Esophagus muscularis mucosa (tissue), 4 donors: ENCODE measurements around the gene ACP6. TPM values are rescaled to one million over a fixed set of nuclear protein-coding genes. Genes with fewer than 3 reads are reported as not detected.

Experiments
- DNase-seq: peaks from one replicate; pipeline ENCODE4 v3.0.0-alpha.2; 2017; ENCODE audit errors: extremely low spot score
- H3K27ac ChIP-seq, 4 donors: fragments of 200-600 bp; sonication (generic); replicated peaks in 1 of 4; 1 replicate in 3 of 4; 2 replicates in 1 of 4; pipeline ENCODE4 v1.5.1; 2016 to 2019; ENCODE audit warnings: mild to moderate bottlenecking in 1 of 4
- H3K27me3 ChIP-seq, 4 donors: fragments of 200-600 bp; sonication (generic); one replicate each; pipeline versions ENCODE4 v1.5.1 to v1.6.0; 2016 to 2019
- H3K36me3 ChIP-seq, 4 donors: fragments of 200-600 bp; sonication (generic); one replicate each; pipeline ENCODE4 v1.5.1; 2016 to 2019
- H3K4me1 ChIP-seq, 4 donors: fragments of 200-600 bp; sonication (generic); one replicate each; pipeline ENCODE4 v1.5.1; 2016 to 2019
- H3K4me3 ChIP-seq, 4 donors: fragments of 200-600 bp; sonication (generic); 1 replicate in 2 of 4; 2 replicates in 2 of 4; pipeline ENCODE4 v1.5.1; 2016 to 2019; ENCODE audit warnings: mild to moderate bottlenecking in 4 of 4, moderate library complexity in 1 of 4
- H3K9me3 ChIP-seq, 4 donors: fragments of 200-600 bp; sonication (generic); 1 replicate in 3 of 4; 2 replicates in 1 of 4; pipeline ENCODE4 v1.5.1; 2016 to 2019
- CTCF ChIP-seq, 3 experiments: fragments of 200-600 bp in 2 of 3; fragments of 450-650 bp in 1 of 3; sonication (generic) in 2 of 3; IDR thresholded peaks; one replicate each; pipeline ENCODE4 v1.5.1; 2017 to 2019; ENCODE audit warnings: antibody characterized with exemption in 3 of 3, mild to moderate bottlenecking in 2 of 3, moderate library complexity in 1 of 3
- EP300 ChIP-seq: sonication (generic); formaldehyde crosslinking; IDR thresholded peaks from one replicate; pipeline ENCODE4 v1.6.1; 2017; ENCODE audit warnings: antibody characterized with exemption
- POLR2A ChIP-seq: fragments of 450-650 bp; IDR thresholded peaks from one replicate; pipeline ENCODE4 v1.6.1; 2017; ENCODE audit warnings: antibody characterized with exemption, moderate library complexity, mild to moderate bottlenecking, low read depth
- POLR2AphosphoS5 ChIP-seq, 2 donors: sonication (generic); formaldehyde crosslinking; IDR thresholded peaks; one replicate each; pipeline ENCODE4 v1.6.1; 2017; ENCODE audit warnings: antibody characterized with exemption in 2 of 2
- WGBS: methylation state at CpG from one replicate; pipeline ENCODE4 v1.1.5; 2018; 5-methylcytosine and 5-hydroxymethylcytosine counted together
- intact Hi-C: fragments of 100-400 bp; cut with DNase I; formaldehyde crosslinking; loops from one replicate; pipeline ENCODE4 v1.15.1; 2023
- total RNA-seq, 4 donors: library from RNA; depleted of rRNA; stranded (reverse); fragments of >200 nt; gene quantifications; one replicate each; pipeline versions ENCODE4 v1.1.0 to v1.2.1, GENCODE V29; 2016

The ACP6 gene
- total RNA-seq, 4 donors from 2014 or later: 6.5 to 21.5 (median 17.5) TPM

- TF ChIP-seq POLR2AphosphoS5 (IDR thresholded peaks at IDR 0.05) (no peak), EP300 (no peak), POLR2A (no peak), CTCF (IDR thresholded peaks at IDR 0.05) (no peak)
- no peaks in the 10 kb centered on the region for H3K9me3 ChIP-seq
- H3K4me3 ChIP-seq: no peak overlapping the region
- no peaks in the 10 kb centered on the region for H3K27me3 ChIP-seq
- intact Hi-C loops: no loop called here
- DNase-seq: no peak
- peaks cover 5 to 58% (median 43%) of the 10 kb centered on the region in 4 donors for H3K36me3 ChIP-seq
- peaks cover 0 to 14% (median 8%) of the 10 kb centered on the region in 4 donors for H3K4me1 ChIP-seq
- no peak overlapping the region for H3K27ac ChIP-seq
- 92% methylated on average over 4 of the region's 8 CpGs for WGBS
Measured at GRCh38 chr1:147624529-147624928, 45.8 kb downstream of the ACP6 start.

- no peaks in the 10 kb centered on the region for H3K27me3 ChIP-seq
- TF ChIP-seq POLR2A (no peak), EP300 (no peak), POLR2AphosphoS5 (IDR thresholded peaks at IDR 0.05) (no peak), CTCF (IDR thresholded peaks at IDR 0.05) (no peak)
- no peak overlapping the region for H3K4me3 ChIP-seq
- peaks cover 0 to 16% (median 10%) of the 10 kb centered on the region in 4 donors for H3K4me1 ChIP-seq
- H3K27ac ChIP-seq: no peak overlapping the region
- no peaks in the 10 kb centered on the region for H3K9me3 ChIP-seq
- WGBS: 91% methylated on average over 6 of the region's 8 CpGs
- no peak for DNase-seq
- intact Hi-C loops: no loop called here
- H3K36me3 ChIP-seq: peaks cover 10 to 63% (median 48%) of the 10 kb centered on the region in 4 donors
Measured at GRCh38 chr1:147624011-147624410, 46.3 kb downstream of the ACP6 start.

DNA sequence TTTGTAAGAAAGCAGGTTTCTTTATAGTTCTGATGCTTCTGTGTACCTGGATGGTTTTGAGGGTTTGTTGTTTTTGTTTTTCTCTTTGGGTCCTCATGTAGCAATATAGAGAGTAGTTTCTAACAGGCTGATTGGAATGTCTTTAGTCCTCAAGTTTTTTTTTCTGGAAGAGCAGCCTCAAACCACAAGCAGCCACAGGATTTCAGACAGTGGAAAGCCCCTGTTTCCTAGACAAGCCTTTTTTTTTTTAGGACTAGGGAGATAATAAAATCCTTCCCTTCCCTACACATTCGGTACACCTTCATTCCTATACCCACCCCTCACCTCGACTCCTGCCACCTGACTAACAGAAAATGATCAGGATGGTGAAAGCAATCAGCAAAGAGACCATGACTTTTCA, 47.6 kb downstream of the ACP6 start:
- TF ChIP-seq POLR2A (no peak), POLR2AphosphoS5 (IDR thresholded peaks at IDR 0.05) (no peak), CTCF (IDR thresholded peaks at IDR 0.05) (no peak), EP300 (no peak)
- intact Hi-C loops: no loop called here
- Histone ChIP-seq H3K4me3 (no peak overlapping the region), H3K9me3 (no peaks in the 10 kb centered on the region), H3K27me3 (no peaks in the 10 kb centered on the region), H3K27ac (no peak overlapping the region), H3K4me1 (peaks cover 0 to 28% (median 15%) of the 10 kb centered on the region in 4 donors), H3K36me3 (peaks cover 14 to 71% (median 59%) of the 10 kb centered on the region in 4 donors)
- 78% methylated on average over 2 of the region's 2 CpGs for WGBS
- DNase-seq: no peak

- peaks cover 0 to 24% (median 10%) of the 10 kb centered on the region in 4 donors for H3K4me1 ChIP-seq
- H3K27ac ChIP-seq: no peak overlapping the region
- WGBS: 77% methylated on average over 10 of the region's 12 CpGs
- no peaks in the 10 kb centered on the region for H3K9me3 ChIP-seq
- H3K4me3 ChIP-seq: no peak overlapping the region
- no peak for TF ChIP-seq POLR2AphosphoS5 (IDR thresholded peaks at IDR 0.05)
- TF ChIP-seq CTCF (IDR thresholded peaks at IDR 0.05): no peak
- TF ChIP-seq POLR2A: no peak
- no peak for TF ChIP-seq EP300
- intact Hi-C loops: no loop called here
- no peak for DNase-seq
- no peaks in the 10 kb centered on the region for H3K27me3 ChIP-seq
- peaks cover 24 to 93% (median 79%) of the 10 kb centered on the region in 4 donors for H3K36me3 ChIP-seq
Measured at GRCh38 chr1:147620543-147620942, 49.8 kb downstream of the ACP6 start.

- H3K4me1 ChIP-seq: peaks cover 0 to 19% (median 9%) of the 10 kb centered on the region in 4 donors
- TF ChIP-seq POLR2A (no peak), POLR2AphosphoS5 (IDR thresholded peaks at IDR 0.05) (no peak), EP300 (no peak), CTCF (IDR thresholded peaks at IDR 0.05) (no peak)
- 95% methylated on average over 5 of the region's 7 CpGs for WGBS
- peak; percentile 85 for DNase-seq
- H3K9me3 ChIP-seq: no peaks in the 10 kb centered on the region
- H3K4me3 ChIP-seq: no peak overlapping the region
- intact Hi-C loops: no loop called here
- peak overlapping the region in 1 of 4 donors; percentile 40 for H3K27ac ChIP-seq
- no peaks in the 10 kb centered on the region for H3K27me3 ChIP-seq
- peaks cover 27 to 100% (median 84%) of the 10 kb centered on the region in 4 donors for H3K36me3 ChIP-seq
Measured at GRCh38 chr1:147619741-147620140, 50.6 kb downstream of the ACP6 start.
